HEK293 (cell line): Measurements from ENCODE around the gene TBX6.

Experiments used
- CTCF ChIP-seq: fragments of 450-650 bp; formaldehyde crosslinking; IDR thresholded peaks from 2 replicates; pipeline ENCODE4 v1.5.1; 2016; ENCODE audit warnings: missing biosample characterization, missing genetic modification characterization
- ELK4 ChIP-seq: IDR thresholded peaks from 2 replicates; pipeline ENCODE4 v1.6.1; 2011; ENCODE audit warnings: mild to moderate bottlenecking, low read depth, low read length, borderline replicate concordance
- PRDM10 ChIP-seq: fragments of 450-650 bp; formaldehyde crosslinking; IDR thresholded peaks from 2 replicates; pipeline ENCODE4 v1.5.1; 2016; ENCODE audit warnings: missing biosample characterization, missing genetic modification characterization
- RBAK ChIP-seq: fragments of 450-650 bp; formaldehyde crosslinking; IDR thresholded peaks from 2 replicates; pipeline ENCODE4 v1.5.1; 2016; ENCODE audit warnings: missing biosample characterization, missing genetic modification characterization
- SP2 ChIP-seq: fragments of 450-650 bp; formaldehyde crosslinking; IDR thresholded peaks from 2 replicates; pipeline ENCODE4 v1.5.1; 2016; ENCODE audit warnings: missing biosample characterization, missing genetic modification characterization
- ZFP69B ChIP-seq: fragments of 450-650 bp; formaldehyde crosslinking; IDR thresholded peaks from 2 replicates; pipeline ENCODE4 v1.5.1; 2016; ENCODE audit warnings: missing biosample characterization, missing genetic modification characterization
- ZNF138 ChIP-seq: fragments of 450-650 bp; formaldehyde crosslinking; IDR thresholded peaks from 2 replicates; pipeline ENCODE4 v1.5.1; 2016; ENCODE audit warnings: missing biosample characterization, missing genetic modification characterization, borderline replicate concordance
- ZNF24 ChIP-seq: fragments of 450-650 bp; formaldehyde crosslinking; IDR thresholded peaks from 2 replicates; pipeline ENCODE4 v1.5.1; 2016; ENCODE audit warnings: missing biosample characterization, missing genetic modification characterization
- ZNF623 ChIP-seq: fragments of 450-650 bp; formaldehyde crosslinking; IDR thresholded peaks from 2 replicates; pipeline ENCODE4 v1.5.1; 2016; ENCODE audit warnings: missing biosample characterization, missing genetic modification characterization

GRCh38 chr16:30051518-30051917 lies 40.2 kb downstream of the TBX6 start:
- TF ChIP-seq CTCF (tag by site-specific recombination), result no peak
- TF ChIP-seq ZNF138 (tag by site-specific recombination), result no peak
- TF ChIP-seq ELK4, result no peak
- no peak for TF ChIP-seq SP2 (tag by site-specific recombination)
- TF ChIP-seq ZNF623 (tag by site-specific recombination), result no peak
- TF ChIP-seq ZFP69B (tag by site-specific recombination), result no peak
- no peak for TF ChIP-seq ZNF24 (tag by site-specific recombination)
- TF ChIP-seq RBAK, result no peak
- no peak for TF ChIP-seq PRDM10 (tag by site-specific recombination)
